Spleen (tissue), 7 donors: ENCODE results near the gene PPARA.

ENCODE experiments used
- POLR2A ChIP-seq, 3 donors: fragments of 450-650 bp; IDR thresholded peaks; one replicate each; pipeline ENCODE4 v1.5.1; 2017; ENCODE audit warnings: antibody characterized with exemption in 3 of 3, mild to moderate bottlenecking in 1 of 3
- POLR2AphosphoS5 ChIP-seq, 3 donors: sonication (generic); formaldehyde crosslinking; IDR thresholded peaks; one replicate each; pipeline ENCODE4 v1.5.1; 2017; ENCODE audit warnings: antibody characterized with exemption in 3 of 3
- TF ChIP-seq, protein P1 (sequence below), 11 experiments: fragments of 200-600 bp in 7 of 11; fragments of 450-650 bp in 4 of 11; sonication (generic) in 4 of 11; IDR thresholded peaks in 8 of 11; conservative IDR thresholded peaks in 3 of 11; 1 replicate in 7 of 11; 2 replicates in 4 of 11; pipeline versions ENCODE4 v1.4.0 to v1.8.0; 2016 to 2021; ENCODE audit warnings: antibody characterized with exemption in 11 of 11, inconsistent platforms in 4 of 11, mild to moderate bottlenecking in 1 of 11
- donor health status: DM: no; HTN: no; CAD: no; lungs with moderate emphysema.
- donor health status: DM: no; HTN: no; CAD: no.
- donor health status: DM: no; HTN: no; CAD: no.

DNA sequence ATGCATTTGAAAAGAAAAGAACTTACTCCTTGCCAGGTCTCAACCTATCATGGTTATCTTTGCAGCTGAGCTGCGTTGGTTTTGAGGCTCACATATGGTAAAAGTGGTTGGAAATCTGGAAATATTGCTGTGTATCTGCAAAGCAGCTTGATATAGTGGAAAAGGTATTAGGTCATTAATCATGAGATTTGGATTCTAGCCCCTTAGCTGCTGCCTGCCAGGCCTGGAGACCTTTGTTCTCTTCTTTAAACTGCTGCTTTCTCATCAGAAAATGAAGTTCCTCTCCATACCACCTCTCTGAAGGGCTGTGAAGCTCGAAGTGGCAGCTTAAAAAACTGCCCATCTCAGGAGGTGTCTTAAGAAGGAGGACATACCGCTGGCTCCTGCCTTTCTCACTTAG is 5.7 kb downstream of the PPARA start:
- TF ChIP-seq, protein P1, sequence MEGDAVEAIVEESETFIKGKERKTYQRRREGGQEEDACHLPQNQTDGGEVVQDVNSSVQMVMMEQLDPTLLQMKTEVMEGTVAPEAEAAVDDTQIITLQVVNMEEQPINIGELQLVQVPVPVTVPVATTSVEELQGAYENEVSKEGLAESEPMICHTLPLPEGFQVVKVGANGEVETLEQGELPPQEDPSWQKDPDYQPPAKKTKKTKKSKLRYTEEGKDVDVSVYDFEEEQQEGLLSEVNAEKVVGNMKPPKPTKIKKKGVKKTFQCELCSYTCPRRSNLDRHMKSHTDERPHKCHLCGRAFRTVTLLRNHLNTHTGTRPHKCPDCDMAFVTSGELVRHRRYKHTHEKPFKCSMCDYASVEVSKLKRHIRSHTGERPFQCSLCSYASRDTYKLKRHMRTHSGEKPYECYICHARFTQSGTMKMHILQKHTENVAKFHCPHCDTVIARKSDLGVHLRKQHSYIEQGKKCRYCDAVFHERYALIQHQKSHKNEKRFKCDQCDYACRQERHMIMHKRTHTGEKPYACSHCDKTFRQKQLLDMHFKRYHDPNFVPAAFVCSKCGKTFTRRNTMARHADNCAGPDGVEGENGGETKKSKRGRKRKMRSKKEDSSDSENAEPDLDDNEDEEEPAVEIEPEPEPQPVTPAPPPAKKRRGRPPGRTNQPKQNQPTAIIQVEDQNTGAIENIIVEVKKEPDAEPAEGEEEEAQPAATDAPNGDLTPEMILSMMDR (IDR thresholded peaks at IDR 0.05 in 8 of 11, conservative IDR thresholded peaks at IDR 0.05 in 3 of 11), result no peak
- TF ChIP-seq POLR2AphosphoS5 (IDR thresholded peaks at IDR 0.05), result no peak
- TF ChIP-seq POLR2A (IDR thresholded peaks at IDR 0.05), result no peak
